Type B pancreatic cell (in vitro differentiated cells): ENCODE measurements around the gene ADGRL3. TPM values are rescaled to one million over a fixed set of nuclear protein-coding genes. Genes with fewer than 3 reads are reported as not detected.

Source experiments
- DNase-seq: peaks from one replicate; pipeline ENCODE4 v3.0.0; 2021; ENCODE audit warnings: mixed read lengths; ENCODE audit not compliant: unreplicated experiment; ENCODE audit errors: extremely low spot score
- H3K27ac Mint-ChIP-seq: 2 replicates; pipeline ENCODE4 v1.8.0; 2021; ENCODE audit warnings: mild to moderate bottlenecking, mixed read lengths
- H3K27me3 Mint-ChIP-seq: 2 replicates; pipeline ENCODE4 v1.8.0; 2021; ENCODE audit warnings: mixed read lengths
- H3K36me3 Mint-ChIP-seq: 2 replicates; pipeline ENCODE4 v1.8.0; 2021; ENCODE audit warnings: mixed read lengths
- H3K4me1 Mint-ChIP-seq: one replicate; pipeline ENCODE4 v1.8.0; 2021; ENCODE audit warnings: mixed read lengths; ENCODE audit not compliant: unreplicated experiment
- H3K4me3 Mint-ChIP-seq: 2 replicates; pipeline ENCODE4 v1.8.0; 2021; ENCODE audit warnings: mild to moderate bottlenecking, mixed read lengths
- H3K9me3 Mint-ChIP-seq: 2 replicates; pipeline ENCODE4 v1.8.0; 2021; ENCODE audit warnings: mixed read lengths
- CTCF ChIP-seq: fragments of 200-600 bp; sonication (generic); conservative IDR thresholded peaks from 2 replicates; pipeline ENCODE4 v1.5.0; 2021; ENCODE audit warnings: antibody characterized with exemption, mild to moderate bottlenecking
- total RNA-seq: library from RNA; stranded (reverse); gene quantifications from 2 replicates; pipeline ENCODE4 v1.2.1, GENCODE V29; 2021; ENCODE audit warnings: low replicate concordance

The ADGRL3 gene
- total RNA-seq, 1 donor from 2014 or later: 53.5 TPM

- Mint-ChIP-seq H3K36me3 (no peaks in the 10 kb centered on the region), H3K4me1 (no peaks in the 10 kb centered on the region), H3K9me3 (no peaks in the 10 kb centered on the region), H3K4me3 (no peak overlapping the region), H3K27ac (no peak overlapping the region), H3K27me3 (no peaks in the 10 kb centered on the region)
- TF ChIP-seq CTCF: no peak
- DNase-seq: no peak
Observed at GRCh38 chr4:61911313-61911756, 711.2 kb downstream of the ADGRL3 start.

- H3K27me3 Mint-ChIP-seq: peaks cover 3% of the 10 kb centered on the region
- no peak overlapping the region for H3K4me3 Mint-ChIP-seq
- no peaks in the 10 kb centered on the region for H3K9me3 Mint-ChIP-seq
- H3K36me3 Mint-ChIP-seq: peaks cover 4% of the 10 kb centered on the region
- DNase-seq: no peak
- H3K27ac Mint-ChIP-seq: no peak overlapping the region
- H3K4me1 Mint-ChIP-seq: peaks cover 12% of the 10 kb centered on the region
- TF ChIP-seq CTCF: no peak
Observed at GRCh38 chr4:61913619-61914018, 713.5 kb downstream of the ADGRL3 start.

- peaks cover 22% of the 10 kb centered on the region for H3K4me1 Mint-ChIP-seq
- TF ChIP-seq CTCF: no peak
Observed at GRCh38 chr4:61915501-61915900, 715.4 kb downstream of the ADGRL3 start.

GRCh38 chr4:61918507-61918906 is 718.4 kb downstream of the ADGRL3 start:
- H3K36me3 Mint-ChIP-seq: peaks cover 4% of the 10 kb centered on the region
- peaks cover 3% of the 10 kb centered on the region for H3K27me3 Mint-ChIP-seq
- no peak for DNase-seq
- H3K27ac Mint-ChIP-seq: no peak overlapping the region
- TF ChIP-seq CTCF: no peak
- H3K9me3 Mint-ChIP-seq: no peaks in the 10 kb centered on the region
- H3K4me3 Mint-ChIP-seq: no peak overlapping the region
- peaks cover 22% of the 10 kb centered on the region for H3K4me1 Mint-ChIP-seq

More at GRCh38 chr4:61915501-61915900, 715.4 kb downstream of the ADGRL3 start:
- H3K36me3 Mint-ChIP-seq: peaks cover 4% of the 10 kb centered on the region
- H3K27me3 Mint-ChIP-seq: peaks cover 3% of the 10 kb centered on the region
- H3K27ac Mint-ChIP-seq: no peak overlapping the region
- H3K9me3 Mint-ChIP-seq: no peaks in the 10 kb centered on the region
- H3K4me3 Mint-ChIP-seq: no peak overlapping the region
- no peak for DNase-seq

- no peaks in the 10 kb centered on the region for H3K9me3 Mint-ChIP-seq
- no peak for TF ChIP-seq CTCF
- no peak overlapping the region for H3K27ac Mint-ChIP-seq
- peaks cover 22% of the 10 kb centered on the region for H3K4me1 Mint-ChIP-seq
- peaks cover 4% of the 10 kb centered on the region for H3K36me3 Mint-ChIP-seq
- H3K27me3 Mint-ChIP-seq: peaks cover 3% of the 10 kb centered on the region
- no peak overlapping the region for H3K4me3 Mint-ChIP-seq
- no peak for DNase-seq
Observed at GRCh38 chr4:61918987-61919386, 718.9 kb downstream of the ADGRL3 start.

GRCh38 chr4:61919561-61919960 is 719.4 kb downstream of the ADGRL3 start:
- no peak for TF ChIP-seq CTCF
- no peak for DNase-seq
- H3K4me1 Mint-ChIP-seq: peaks cover 22% of the 10 kb centered on the region
- H3K4me3 Mint-ChIP-seq: no peak overlapping the region
- peaks cover 4% of the 10 kb centered on the region for H3K36me3 Mint-ChIP-seq
- H3K9me3 Mint-ChIP-seq: no peaks in the 10 kb centered on the region
- H3K27me3 Mint-ChIP-seq: peaks cover 3% of the 10 kb centered on the region
- H3K27ac Mint-ChIP-seq: no peak overlapping the region
